HG02763 (cell line): Measurements from ENCODE around the gene PRDM15.

ENCODE experiments used
- ATAC-seq: cut with Tn5 transposase; IDR thresholded peaks from one replicate; pipeline ENCODE4 v1.9.1; 2021; ENCODE audit warnings: mild to moderate bottlenecking, moderate library complexity; ENCODE audit not compliant: unreplicated experiment

The PRDM15 gene

GRCh38 chr21:41879190-41879998 lies at the start of gene PRDM15:
Gene PRDM15 (minus strand): TSS chr21:41879344. CDS start chr21:41860363, 18,981 bp downstream.
- ATAC-seq: peak; percentile 55

- ATAC-seq: peak; percentile 57
Observed at GRCh38 chr21:41928621-41929220, 49.6 kb upstream of the PRDM15 start.

- ATAC-seq: no peak
Observed at GRCh38 chr21:41927727-41928409, 48.7 kb upstream of the PRDM15 start.

GRCh38 chr21:41926807-41927171 lies 47.6 kb upstream of the PRDM15 start:
- ATAC-seq: no peak

GRCh38 chr21:41926117-41926806 lies 47.1 kb upstream of the PRDM15 start:
- peak; percentile 34 for ATAC-seq

GRCh38 chr21:41925767-41926116 lies 46.6 kb upstream of the PRDM15 start:
- ATAC-seq: no peak

- no peak for ATAC-seq
Observed at GRCh38 chr21:41924368-41924754, 45.2 kb upstream of the PRDM15 start.

GRCh38 chr21:41923631-41924367 lies 44.7 kb upstream of the PRDM15 start:
- no peak for ATAC-seq

- ATAC-seq: no peak
Observed at GRCh38 chr21:41923186-41923585, 44.0 kb upstream of the PRDM15 start.

- ATAC-seq: no peak
Observed at GRCh38 chr21:41921021-41921420, 41.9 kb upstream of the PRDM15 start.

GRCh38 chr21:41920476-41920875 lies 41.3 kb upstream of the PRDM15 start:
- no peak for ATAC-seq

- no peak for ATAC-seq
Observed at GRCh38 chr21:41919666-41920398, 40.7 kb upstream of the PRDM15 start.

GRCh38 chr21:41918561-41919358 lies 39.6 kb upstream of the PRDM15 start:
- no peak for ATAC-seq

- no peak for ATAC-seq
Observed at GRCh38 chr21:41917531-41917930, 38.4 kb upstream of the PRDM15 start.

GRCh38 chr21:41916888-41917433 lies 37.8 kb upstream of the PRDM15 start:
- ATAC-seq: no peak

GRCh38 chr21:41914965-41915364 lies 35.8 kb upstream of the PRDM15 start:
- ATAC-seq: no peak

GRCh38 chr21:41914358-41914757 lies 35.2 kb upstream of the PRDM15 start:
- ATAC-seq: no peak

- ATAC-seq: no peak
Observed at GRCh38 chr21:41913230-41913629, 34.1 kb upstream of the PRDM15 start.

- no peak for ATAC-seq
Observed at GRCh38 chr21:41908829-41909228, 29.7 kb upstream of the PRDM15 start.
